HG02678 (cell line): ENCODE results near the gene IGF2R.
"Not testable (repeated sequence)": the region's sequence is repeated elsewhere in the genome, so short reads cannot be mapped to it uniquely, and the experiment has no call there.

ENCODE experiments used
- ATAC-seq: cut with Tn5 transposase; IDR thresholded peaks from one replicate; pipeline ENCODE4 v1.9.1; 2021; ENCODE audit warnings: mild to moderate bottlenecking, moderate library complexity; ENCODE audit not compliant: unreplicated experiment

The IGF2R gene

DNA sequence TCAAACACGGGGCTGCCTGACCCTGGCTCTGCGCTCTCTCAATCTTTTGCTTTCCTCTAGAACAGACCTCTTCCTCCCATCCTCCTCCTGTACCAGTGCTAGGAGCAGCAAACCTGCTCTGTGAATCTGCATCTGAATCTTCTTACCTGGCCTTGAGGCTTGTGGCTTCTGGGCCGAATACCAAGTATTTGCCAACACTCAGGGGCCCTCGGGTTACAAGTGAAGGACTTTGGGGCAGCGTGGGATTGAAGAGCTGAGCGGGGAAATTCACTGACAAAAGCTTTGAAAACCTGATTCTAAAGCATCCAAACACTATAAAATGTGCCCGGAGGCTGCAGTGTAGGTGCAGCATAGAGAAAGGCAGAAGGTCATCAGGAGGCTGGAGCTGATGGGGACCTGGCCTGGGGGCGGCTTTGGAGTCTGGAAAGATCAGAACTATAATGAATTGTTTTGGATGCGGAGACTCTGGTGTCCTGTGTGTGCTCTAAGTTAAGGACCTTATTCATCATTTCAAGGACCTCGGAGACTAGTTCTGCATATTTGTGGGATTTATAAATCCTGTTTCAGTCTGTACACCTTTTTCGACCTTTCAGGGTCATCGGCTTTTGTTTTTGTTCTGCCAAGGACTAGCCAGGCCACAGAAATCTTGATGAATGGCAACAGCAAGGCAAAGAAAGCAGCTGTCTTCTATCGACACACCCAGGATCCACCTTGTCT, 16.4 kb upstream of the IGF2R start:
- no peak for ATAC-seq

DNA sequence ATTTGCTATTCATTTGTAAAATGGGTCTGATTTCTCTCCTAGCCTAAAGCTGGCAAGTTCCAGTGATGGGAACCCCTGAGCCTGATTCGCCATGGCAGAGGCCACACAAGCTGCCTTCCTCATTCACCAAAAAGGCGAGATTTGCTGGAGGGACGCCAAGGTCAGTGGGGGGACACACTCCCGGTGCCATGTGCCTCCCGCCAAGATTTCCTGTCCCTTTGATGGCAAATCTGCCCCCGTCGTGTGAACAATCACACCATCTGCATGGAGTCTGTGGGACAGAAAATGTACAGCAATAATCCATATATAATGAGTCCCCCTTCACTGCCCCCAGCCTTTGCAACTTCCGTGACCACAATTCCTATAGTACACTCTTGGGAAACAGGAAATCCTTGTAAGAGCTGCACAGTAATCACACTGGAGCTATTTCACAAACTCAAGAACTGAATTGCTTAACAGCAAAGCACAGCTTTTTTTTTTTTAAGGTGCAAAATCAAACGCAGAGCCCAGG, 15.7 kb upstream of the IGF2R start:
- no peak for ATAC-seq

DNA sequence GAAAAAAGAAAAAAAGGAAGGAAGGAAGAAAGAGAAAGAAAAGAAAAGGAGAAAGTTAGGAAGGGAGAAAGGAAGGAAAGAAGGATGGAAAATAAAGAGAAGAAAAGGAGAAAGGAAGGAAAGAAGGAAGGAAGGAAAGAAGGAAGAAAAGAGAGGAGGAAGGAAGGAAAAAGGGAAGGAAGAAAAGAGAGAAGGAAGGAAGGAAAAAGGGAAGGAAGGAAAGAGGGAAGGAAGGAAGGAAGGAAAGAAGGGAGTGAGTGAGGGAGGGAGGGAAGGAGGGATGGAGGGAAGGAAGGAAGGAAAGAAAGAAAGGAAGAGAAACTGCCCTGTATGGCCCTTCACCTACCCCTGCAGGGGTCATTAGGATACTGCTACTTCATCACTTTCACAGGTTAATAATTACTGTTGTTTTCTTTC, 12.9 kb upstream of the IGF2R start:
- no peak for ATAC-seq

DNA sequence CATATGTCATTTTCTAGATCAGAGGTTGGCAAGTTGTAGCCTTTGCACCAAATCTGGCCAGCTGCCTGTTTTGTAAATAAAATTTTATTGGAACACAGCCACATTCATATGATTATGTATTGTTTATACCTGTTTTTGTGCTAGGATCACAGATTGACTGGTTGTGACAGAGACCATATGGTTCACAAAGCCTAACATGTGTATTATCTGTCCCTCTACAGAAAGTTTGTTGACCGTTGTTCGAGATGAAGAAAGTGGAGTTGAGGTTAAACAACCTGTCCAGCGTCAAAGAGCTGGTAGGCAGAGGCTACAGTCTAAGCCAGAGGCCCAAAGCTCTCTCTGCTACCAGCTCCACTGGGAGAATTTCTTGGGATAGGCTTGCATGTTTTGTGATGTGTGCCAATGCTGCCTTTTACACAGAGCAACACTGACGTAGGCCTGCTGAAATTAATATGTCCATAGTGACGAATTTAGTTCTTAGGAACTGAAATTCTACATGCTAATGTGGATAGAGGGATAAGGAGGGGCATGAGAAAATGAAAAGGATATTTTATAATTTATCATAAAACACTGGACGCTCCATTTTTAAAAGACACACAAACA, 11.7 kb upstream of the IGF2R start:
- no peak for ATAC-seq

DNA sequence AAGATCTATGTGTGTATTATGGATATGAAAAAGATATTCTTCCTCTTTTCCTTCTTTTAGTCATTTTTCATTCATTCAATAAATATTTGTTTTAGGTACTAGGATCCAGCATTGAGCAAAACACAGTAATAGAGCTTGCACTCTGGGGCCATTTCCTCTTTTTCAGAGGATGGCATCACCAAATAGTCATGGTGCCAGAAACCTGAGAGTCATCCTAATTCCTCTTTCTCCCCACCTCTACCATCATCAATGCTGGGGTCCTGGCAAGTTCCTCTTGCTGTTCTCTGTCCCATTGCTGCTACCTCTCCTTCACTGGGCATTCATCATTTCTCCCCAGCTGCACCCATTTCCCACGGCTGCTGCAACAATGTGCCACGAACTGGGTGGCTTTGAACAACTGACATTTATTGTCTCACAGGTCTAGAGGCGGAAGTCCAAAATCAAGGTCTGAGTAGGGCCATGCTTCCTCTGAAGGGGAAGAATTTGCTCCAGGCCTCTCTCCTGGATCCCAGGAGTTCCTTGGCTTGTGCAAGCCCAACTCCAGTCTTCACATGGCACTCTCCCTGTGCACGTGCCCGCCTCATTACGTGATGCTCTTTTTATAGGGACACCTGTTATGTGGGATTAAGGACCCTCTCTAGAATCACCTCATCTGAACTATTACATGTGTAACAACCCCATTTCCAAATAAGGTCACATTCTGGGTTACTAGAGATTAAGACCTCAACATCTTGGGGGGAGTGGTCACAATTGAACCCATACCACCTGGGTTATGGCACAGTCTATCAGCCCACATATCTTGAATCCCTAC, 9.5 kb upstream of the IGF2R start:
- ATAC-seq, result peak; percentile 65

DNA sequence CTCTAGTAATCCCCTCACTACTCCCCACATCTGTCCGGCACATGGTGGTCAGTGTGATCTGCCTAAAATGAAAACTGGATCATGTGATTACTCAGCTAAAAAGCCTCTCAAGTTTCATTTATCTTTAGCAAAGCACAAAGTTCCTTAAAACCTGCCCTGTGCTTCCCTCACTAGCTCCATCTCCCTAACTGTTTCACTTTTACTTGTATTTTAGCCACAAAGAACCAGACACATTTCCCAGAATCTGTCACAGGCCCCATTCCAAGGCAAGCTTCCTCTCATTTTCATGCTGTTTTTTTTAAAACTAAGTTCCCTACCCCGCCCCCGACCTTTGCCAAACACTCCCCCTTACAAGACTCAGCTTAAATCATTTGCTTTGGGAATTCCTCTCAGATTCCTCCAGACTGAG, 8.9 kb upstream of the IGF2R start:
- ATAC-seq, result no peak

DNA sequence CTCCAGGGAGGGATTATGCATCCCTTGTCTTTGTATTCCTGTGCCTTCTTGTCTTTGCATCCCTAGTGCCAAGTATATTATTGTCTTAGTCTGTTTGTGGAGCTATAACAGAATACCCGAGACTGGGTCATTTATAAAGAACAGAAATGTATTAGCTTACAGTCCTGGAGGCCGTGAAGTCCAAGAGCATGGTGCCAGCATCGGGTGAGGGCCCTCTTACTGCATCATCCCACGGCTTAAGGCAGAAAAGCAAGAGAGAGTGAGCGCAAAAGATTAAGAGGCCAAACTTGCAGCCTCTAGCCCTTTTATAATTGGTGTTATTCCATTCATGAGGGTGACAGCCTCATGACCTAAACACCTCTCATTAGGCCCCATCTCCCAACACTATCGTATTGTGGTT, 8.4 kb upstream of the IGF2R start:
- no peak for ATAC-seq

DNA sequence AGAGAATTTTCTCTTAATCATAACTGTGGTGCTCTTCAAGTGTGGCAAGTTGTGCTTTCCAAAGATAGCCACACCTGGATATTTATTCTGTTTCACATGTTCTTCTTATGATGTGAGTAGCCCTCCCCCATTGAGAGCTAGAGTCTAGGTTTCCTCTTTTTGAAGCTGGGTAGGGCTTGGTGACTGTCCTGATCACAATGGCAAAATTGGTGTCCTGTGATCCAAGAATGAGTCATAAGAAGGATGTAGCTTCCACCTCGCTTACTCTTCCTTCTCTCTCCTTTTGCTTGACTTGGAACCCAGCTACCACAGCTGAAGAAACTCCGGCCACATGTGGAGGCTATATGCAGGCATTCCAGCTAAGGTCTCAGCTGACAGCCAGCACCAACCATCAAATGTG, 7.4 kb upstream of the IGF2R start:
- ATAC-seq, result no peak

DNA sequence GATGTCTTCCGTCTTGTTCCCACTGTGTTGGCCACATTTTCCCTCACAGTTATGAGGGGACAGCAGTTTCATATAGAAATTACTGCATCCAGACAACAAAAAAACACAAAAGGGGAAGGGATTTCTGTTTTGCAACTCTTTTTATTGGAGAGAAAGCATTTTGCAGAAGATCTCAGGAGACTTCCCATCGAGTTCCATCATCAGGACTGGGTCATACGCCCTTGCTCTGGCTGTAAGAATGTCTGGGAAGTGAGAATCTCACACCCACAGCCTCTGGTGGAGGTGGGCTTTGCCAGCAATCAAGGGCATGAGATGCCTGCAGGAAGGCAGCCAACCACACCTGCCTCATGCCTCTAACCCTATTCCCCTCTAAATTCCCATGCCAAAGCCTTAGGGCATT, 5.8 kb upstream of the IGF2R start:
- ATAC-seq, result no peak

DNA sequence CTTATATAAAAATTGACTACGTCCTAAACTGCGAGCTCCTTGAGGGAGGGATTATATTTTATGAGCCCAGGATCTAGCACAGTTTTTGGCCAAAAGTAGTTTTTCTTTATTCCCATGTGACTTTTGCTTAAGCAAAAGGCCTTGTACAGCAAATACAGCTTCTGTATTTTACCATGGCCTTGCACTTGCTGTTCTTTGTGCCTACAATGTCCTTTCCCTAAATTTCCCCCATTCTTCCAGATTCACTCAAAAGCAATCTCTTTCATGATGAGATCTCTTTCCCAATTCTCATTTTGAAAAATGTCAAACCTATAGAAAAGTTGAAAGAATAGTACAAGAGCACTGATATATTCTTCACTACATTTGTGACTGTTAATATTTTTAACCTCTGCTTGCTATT, 4.8 kb upstream of the IGF2R start:
- ATAC-seq, result no peak

DNA sequence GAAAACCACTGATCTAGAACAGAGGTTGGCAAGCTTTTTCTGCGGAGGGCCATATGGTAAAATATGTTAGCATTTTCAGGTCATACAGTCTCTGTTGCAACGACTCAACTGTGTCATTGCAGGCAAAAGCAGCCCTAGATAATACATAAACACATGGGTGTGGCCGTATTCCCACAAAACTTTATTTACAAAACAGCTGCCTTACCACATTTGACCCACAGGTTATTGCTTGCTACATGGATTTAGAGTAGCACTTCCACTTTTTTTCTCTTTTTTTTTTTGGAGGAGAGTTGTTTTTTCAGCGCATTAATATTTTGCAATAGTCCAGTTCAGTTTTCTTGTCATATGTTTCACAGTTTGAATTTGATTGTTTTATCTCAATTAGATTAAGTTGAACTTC, 2.5 kb upstream of the IGF2R start:
- no peak for ATAC-seq

DNA sequence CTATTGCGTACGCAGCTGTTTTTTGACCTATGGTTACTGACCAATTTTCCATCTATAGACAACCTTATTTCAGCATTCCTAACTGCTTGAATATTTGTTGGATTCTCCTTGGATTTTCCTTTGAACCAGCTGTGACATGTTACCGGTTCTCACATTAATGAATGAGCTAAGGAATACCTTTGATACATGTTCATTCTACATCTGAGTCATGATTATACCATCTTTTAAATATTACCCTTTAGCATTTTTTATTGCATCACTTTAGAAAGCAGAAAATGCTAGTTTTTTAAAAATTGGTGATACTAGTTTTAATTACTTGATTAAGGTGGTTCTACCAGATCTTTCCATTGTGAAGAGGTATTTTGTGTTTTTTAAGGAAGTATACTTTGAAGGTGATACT, 1.9 kb upstream of the IGF2R start:
- ATAC-seq, result no peak

DNA sequence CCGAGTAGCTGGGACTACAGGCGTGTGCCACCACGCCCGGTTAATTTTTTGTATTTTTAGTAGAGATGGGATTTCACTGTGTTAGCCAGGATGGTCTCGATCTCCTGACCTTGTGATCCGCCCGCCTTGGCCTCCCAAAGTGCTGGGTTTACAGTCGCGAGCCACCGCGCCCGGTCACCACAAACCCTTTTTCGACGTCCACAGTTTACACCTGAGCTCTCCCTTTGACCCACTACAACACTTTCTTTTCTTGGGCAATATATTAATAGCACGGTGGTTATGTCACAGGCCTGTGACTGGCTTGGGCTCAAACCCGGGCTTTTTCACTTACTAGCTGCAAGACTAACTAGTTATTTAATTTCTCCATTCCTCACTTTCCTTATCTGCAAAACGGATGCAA, 1.3 kb upstream of the IGF2R start:
- not testable (repeated sequence) for ATAC-seq

DNA sequence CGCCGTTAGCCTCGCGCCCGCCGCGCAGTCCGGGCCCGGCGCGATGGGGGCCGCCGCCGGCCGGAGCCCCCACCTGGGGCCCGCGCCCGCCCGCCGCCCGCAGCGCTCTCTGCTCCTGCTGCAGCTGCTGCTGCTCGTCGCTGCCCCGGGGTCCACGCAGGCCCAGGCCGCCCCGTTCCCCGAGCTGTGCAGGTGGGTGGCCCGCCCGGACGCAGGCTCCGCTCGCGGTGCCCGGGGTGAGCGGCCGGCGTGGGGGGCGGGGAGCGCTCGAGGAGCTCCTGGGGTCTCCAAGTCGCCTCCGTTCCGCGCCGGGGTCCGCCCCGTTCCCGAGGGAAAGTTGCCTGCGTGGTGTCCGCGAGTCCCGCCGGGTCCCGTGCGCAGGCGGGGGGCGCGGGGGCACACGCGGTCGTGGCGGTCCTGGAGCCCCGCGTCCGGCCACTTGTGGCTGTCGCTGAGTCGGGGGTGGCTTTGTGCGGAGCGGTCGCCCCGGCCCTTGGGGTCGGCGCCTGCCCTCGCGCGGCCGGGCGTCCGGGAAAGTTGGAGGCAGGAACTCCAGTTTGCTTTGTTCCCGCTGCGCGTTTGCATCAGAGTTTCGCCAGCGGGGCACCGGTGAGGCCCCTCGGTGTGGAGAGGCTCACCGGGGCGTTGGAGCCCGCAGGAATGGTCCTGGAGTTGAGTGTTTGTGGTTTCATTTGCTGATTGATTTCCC, 476 bp downstream of the IGF2R start:
- peak; percentile 25 for ATAC-seq

DNA sequence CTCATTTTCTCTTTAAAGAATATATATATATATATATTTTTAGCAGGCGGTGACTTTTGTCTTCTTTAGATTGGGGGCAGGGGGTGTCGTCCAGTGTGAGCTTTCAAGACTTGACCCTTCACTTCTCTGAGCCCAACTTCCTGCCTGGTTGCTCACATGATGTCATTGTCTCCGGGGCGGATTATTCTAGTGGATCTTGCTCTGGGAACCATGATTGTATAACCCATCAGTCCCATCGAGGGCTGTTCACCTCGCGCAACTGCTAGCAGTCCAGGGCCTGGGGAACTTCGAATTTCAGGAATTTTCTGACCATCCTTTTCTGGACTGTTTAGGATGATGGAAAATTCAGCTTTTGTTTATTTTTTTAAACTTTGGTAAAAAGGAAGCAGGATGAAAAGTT, 1.0 kb downstream of the IGF2R start:
- peak; percentile 28 for ATAC-seq

DNA sequence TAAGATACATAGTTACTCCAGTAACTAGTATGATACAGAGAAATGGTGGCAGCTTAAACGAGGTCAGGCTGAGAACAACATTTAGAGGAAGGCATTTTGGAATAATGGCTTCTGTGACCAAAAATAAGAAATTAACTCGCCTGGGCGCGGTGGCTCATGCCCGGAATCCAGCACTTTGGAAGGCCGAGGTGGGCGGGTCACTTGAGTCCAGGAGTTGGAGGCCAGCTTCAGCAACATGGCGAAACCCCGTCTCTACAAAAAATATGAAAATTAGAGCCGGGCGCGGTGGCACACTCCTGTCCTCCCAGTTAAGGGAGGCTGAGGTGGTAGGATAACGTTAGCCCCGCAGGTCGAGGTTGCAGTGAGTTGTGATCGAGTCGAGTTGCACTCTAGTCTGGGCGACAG, 1.8 kb downstream of the IGF2R start:
- no peak for ATAC-seq

DNA sequence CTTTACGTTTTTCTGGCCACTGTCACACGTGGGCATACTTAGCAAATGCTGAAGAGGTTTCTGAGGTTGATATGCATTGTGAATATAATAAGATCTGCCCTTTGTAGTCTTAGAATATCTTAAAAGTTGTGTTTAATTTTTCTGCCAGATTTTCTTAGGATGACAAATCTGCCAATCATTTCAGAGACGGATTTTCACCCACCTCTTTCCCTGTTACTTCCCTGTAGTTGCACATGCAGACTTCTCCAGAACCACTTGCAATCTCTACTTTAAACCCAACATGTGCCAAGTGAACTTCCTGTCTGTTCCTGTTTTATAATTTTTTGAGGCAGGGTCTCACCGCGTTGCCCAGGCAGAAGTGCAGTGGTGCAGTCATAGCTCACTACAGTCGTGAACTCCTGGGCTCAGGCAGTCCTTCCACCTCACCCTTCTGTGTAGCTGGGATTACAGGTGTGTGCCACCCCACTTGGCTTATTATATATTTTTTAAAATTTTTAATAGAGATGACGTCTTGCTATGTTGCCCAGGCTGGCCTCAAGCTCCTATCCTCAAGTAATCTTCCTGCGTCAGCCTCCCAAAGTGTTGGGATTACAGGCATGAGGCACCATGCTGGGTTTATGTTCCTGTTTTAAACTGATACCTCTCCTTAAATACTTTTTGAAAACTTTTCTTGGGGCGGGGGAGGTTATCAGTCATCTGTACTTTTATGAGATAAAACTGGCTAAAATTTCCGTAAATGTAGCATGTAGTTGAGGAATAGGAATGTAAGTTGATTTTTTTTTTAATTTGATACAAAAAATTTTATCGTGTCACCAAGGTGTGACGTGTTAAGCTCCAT, 2.7 kb downstream of the IGF2R start:
- no peak for ATAC-seq

DNA sequence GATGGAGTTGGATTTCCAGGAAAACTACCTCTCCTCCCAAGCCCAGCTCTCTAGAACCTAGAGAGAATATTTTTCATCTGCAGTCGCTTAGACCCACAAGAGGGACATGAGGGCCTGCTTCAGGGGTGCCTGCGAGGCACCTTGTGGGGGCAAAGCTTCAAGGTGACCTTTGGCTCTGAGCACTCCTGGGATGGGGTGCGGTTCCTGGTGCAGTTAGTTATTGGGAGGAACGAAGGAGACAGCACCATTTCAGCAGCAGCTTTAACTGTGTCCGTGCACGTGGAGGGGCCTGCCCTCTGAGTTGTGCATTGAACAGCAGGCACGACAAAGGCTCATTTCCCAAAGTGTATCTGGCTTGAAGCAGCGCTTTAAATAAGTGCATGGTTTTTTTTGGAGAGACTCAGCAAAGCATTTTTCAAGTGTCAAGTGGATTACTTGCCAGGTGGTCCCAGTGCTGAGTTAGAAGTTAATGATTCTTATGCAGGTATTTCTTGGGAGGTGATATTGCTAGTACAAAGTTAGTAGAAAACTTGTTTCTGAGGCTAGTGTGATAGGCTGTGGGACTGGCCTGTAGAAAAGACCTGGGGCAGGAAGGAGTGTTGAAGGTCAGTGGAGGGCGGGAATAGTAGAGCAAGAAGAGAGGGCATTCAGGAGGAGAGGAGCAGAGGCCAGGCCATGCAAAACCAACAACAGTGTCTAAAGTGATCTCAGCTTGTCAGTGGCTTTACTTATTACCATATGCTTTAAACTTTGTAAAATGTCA, 3.8 kb downstream of the IGF2R start:
- ATAC-seq, result no peak

DNA sequence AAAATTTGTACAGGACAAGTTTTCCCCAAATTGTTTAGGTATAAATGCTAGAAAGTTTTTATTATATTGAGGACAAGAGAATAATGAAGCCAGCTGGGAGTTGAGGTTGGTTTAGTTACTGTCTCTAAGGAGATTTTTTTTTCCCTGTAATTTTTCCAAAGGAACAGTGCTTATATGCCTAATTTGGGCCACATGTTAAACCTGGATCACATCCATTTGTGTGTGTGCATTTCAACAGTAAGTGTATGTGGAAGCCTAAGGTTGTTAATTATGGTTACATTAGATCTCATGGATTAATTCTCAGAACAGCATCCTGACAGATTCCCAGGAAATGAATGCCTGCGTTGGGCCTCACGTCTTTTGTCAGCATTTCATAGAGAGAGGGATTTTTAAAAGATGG, 4.5 kb downstream of the IGF2R start:
- no peak for ATAC-seq

DNA sequence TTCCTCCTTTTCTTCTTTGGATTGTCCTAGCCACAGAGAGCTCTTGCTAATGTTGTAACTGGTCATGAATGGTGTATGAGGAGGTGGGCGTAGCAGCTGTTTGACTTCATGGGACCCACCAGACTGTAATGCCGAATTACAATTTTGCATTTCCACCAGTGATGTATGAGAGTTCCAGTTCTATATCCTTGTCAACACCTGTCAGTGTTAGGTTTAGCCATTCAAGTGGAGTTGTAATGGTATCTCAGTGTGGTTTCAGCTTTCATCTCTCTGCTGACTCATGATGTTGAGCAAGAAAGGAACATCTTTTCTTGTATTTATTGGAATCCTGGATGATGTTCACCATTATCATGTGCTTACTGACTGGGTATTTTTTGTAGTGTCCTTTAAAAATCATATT, 5.1 kb downstream of the IGF2R start:
- peak; percentile 47 for ATAC-seq
